GM10266 (cell line): Measurements from ENCODE around the gene PEX7.

Experiments used
- DNase-seq: peaks from one replicate; pipeline ENCODE4 v3.0.0; 2012; ENCODE audit errors: extremely low spot score
- TF ChIP-seq, protein P1 (sequence below): IDR thresholded peaks from 2 replicates; pipeline ENCODE4 v1.5.1; 2012; ENCODE audit warnings: mild to moderate bottlenecking, low read depth; ENCODE audit not compliant: control insufficient read depth, insufficient read depth; ENCODE audit errors: missing control alignments

PEX7 gene, protein sequence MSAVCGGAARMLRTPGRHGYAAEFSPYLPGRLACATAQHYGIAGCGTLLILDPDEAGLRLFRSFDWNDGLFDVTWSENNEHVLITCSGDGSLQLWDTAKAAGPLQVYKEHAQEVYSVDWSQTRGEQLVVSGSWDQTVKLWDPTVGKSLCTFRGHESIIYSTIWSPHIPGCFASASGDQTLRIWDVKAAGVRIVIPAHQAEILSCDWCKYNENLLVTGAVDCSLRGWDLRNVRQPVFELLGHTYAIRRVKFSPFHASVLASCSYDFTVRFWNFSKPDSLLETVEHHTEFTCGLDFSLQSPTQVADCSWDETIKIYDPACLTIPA

DNA sequence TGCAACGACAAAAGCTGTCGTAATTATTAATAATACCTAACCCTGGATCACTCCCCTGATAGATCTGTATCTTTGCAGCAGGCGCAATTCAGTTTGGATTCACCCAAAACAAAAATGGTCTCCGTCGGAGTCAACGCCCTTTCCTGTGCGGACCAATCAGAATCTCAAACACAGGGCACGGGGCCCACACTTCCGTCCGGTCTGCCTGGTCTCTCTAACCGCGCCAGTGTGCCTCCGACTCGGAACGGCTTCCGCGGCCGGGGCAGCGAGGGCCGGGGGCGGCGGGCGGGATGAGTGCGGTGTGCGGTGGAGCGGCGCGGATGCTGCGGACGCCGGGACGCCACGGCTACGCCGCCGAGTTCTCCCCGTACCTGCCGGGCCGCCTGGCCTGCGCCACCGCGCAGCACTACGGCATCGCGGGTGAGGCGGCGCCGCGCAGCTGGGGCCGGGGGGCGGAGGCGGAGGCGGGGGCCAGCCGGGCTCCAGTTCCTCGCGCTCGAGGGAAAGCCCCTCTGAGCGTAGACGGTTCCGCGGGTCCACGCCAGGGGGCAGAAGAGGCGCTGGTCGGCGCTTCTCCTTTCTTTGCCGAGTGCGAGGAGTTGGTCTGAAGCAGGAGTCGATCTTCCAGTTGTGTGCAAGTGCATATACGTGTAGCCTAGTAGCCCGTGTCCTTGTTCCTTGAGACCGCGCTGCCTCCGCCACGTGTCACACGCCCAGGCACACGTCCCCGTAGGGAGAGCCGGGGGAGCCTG, at the start of gene PEX7:
TSS of gene PEX7 (plus strand) at position 217 of the 752 bp plus-strand sequence. CDS start at position 291, 74 bp downstream.
- TF ChIP-seq, protein P1, sequence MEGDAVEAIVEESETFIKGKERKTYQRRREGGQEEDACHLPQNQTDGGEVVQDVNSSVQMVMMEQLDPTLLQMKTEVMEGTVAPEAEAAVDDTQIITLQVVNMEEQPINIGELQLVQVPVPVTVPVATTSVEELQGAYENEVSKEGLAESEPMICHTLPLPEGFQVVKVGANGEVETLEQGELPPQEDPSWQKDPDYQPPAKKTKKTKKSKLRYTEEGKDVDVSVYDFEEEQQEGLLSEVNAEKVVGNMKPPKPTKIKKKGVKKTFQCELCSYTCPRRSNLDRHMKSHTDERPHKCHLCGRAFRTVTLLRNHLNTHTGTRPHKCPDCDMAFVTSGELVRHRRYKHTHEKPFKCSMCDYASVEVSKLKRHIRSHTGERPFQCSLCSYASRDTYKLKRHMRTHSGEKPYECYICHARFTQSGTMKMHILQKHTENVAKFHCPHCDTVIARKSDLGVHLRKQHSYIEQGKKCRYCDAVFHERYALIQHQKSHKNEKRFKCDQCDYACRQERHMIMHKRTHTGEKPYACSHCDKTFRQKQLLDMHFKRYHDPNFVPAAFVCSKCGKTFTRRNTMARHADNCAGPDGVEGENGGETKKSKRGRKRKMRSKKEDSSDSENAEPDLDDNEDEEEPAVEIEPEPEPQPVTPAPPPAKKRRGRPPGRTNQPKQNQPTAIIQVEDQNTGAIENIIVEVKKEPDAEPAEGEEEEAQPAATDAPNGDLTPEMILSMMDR: peak; percentile 82
- peak; percentile 90 for DNase-seq

GRCh38 chr6:136772685-136773472, 49.5 kb upstream of the PEX7 start:
- TF ChIP-seq, protein P1: no peak
- no peak for DNase-seq

DNA sequence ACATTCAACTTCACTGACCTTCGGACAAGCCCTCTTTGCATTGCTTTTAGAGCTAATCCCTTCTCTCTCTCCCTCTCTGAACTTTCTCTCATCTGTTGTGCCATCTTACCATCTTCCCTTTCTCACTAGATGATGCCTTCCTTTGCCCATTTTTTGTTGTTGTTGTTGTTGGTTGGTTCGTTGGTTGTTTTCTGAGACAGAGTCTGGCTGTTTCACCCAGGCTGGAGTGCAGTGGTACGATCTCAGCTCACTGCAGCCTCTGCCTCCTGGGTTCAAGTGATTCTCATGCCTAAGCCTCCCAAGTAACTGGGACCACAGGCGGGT, 49.0 kb upstream of the PEX7 start:
- TF ChIP-seq, protein P1: no peak

GRCh38 chr6:136774228-136775041, 48.0 kb upstream of the PEX7 start:
- no peak for DNase-seq
- TF ChIP-seq, protein P1: no peak

More for the DNA sequence above, 49.0 kb upstream of the PEX7 start:
- DNase-seq: no peak

GRCh38 chr6:136775081-136775480, 47.3 kb upstream of the PEX7 start:
- TF ChIP-seq, protein P1: no peak
- no peak for DNase-seq

GRCh38 chr6:136775548-136775947, 46.8 kb upstream of the PEX7 start:
- no peak for DNase-seq
- TF ChIP-seq, protein P1: no peak
